Renal cortex interstitium (tissue), 11 donors: ENCODE results near the gene MCTP2. TPM values are rescaled to one million over a fixed set of nuclear protein-coding genes. Genes with fewer than 3 reads are reported as not detected.

Experiments used
- DNase-seq, 11 donors: peaks; one replicate each; pipeline ENCODE4 v3.0.0-alpha.2; 2013; ENCODE audit warnings: low read depth in 9 of 11, low spot score in 4 of 11; ENCODE audit errors: extremely low read depth in 1 of 11
- polyA plus RNA-seq, 3 donors: library from polyadenylated mRNA; unstranded; fragments of 120-200 nt; gene quantifications; one replicate each; pipeline ENCODE4 v1.2.1, GENCODE V29; 2013; ENCODE audit not compliant: insufficient read length in 3 of 3

MCTP2 gene
- polyA plus RNA-seq, 3 donors: 18.0 to 22.0 (median 21.8) TPM

DNA sequence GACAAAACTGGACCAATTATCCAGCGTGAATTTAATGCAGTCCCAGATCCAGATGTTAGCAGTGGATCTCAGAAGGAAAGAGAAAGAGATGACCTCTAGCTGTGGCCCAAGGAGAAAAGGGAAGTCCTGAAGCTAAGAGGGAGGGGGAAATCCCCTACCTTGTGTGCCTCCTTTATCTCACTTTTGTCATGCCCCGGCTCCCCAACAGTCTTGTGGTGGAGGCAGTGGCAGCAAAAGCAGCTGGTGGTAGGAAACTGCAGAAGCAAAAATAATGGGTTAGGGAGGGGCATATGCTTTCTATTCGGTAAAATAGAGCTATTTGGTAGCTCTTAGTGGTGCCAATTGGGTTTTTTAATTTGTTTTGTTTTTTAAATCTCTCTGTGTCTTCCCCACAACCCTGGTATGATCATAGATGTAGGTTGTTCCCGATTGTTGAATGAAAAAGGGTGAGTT is 56.5 kb downstream of the MCTP2 start:
- no peak for DNase-seq

DNA sequence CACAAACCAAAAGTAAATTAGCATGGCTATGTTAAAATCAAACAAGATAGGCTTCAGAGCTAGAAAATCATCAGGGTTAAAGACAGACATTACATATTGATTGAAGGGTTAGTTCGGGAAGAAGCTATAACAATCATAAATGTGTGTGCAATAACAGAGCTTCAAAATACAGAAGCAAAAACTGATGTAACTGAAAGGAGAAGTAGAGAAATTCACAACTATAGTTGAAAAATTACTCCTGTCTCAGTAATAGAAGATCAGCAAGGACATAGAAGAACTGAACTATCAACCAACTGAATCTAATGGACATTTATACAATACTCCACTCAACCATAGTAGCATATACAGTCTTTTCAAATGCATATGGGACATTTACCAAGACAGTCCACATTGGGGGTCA is 59.4 kb downstream of the MCTP2 start:
- no peak for DNase-seq

DNA sequence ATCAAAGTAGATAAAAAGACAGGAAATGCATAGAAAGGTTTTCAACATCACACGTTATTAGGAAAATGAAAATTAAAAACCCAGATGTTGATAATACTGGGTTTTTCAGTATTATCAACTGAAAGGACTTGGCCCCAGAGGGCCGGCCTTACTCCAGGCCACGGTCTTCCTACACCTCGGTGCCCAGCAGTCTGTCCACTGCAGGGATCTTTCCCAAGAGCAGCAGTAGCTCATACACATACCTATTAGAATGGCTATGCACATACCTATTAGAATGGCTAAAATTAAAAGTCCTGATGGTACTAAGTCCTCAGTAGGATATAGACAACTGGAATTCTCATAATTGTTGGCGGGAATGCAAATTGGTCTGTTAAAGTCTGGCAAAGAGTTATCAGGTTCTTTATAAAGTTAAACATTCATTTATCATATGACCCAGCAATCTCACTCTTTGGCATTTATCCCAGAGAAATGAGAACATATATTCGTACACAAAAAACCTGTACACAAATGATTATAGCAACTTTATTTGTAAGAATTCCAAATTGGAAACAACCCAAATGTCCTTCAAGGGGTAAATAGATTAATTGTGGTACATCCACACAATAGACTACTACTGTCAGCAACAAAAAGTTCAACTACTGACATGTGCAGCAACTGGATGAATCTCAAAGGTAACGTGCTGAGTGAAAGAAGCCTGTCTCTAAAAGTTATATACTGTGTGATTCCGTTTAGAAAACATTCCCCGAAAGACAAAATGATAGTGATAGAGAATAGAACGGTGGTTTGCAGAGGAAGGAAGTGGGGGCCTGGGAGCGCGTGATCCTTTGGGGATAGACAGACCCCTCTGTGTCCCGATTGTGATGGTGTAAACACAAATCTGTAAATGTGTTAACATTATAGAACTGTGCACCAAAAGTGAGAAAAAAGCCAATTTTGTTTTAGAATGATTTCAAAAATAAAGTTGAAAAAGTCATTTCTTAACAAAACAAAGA is 62.3 kb downstream of the MCTP2 start:
- DNase-seq: no peak

DNA sequence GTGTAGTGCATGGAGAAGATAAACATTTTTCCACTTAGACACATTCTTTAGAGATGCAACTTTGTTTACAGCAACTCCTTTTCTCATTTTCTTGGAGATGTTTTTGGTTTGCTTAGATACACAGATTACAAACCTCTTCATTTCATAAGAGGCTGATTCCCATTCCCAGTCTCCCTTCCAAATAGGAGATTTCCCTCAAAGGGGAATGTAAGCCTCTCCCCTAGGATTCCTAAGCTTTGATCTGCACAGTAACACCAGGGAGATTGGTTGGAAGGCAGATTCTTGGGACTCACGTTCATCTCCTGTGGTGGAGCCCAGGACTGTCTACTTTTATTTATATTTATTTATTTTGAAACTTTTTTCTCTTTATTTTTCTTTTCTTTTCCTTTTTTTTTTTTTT is 63.2 kb downstream of the MCTP2 start:
- DNase-seq: no peak

GRCh38 chr15:94295275-94295674 is 63.9 kb downstream of the MCTP2 start:
- no peak for DNase-seq

DNA sequence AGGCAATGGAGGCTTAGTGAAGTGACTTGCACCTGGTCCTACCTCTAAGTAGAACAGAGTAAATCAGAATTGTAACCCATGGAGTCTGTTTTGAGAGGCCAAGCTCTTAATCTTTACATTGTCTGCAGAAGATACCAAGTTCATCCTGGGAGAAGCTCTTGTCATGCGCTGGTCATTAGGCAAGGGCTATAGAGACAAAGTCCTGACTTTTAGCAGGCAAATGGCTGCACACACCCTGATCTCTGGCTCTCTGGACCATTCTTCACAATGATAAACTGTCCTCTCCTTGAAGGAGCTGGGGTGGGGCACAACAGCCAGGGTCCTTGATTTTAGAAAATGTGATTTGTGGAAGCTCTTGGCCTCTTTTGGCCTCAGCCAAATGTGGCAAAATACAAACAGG is 65.4 kb downstream of the MCTP2 start:
- no peak for DNase-seq

- peak in 4 of 11 donors; percentile 12 to 14 (median 13) for DNase-seq
These were observed 66.2 kb downstream of the MCTP2 start for GRCh38 chr15:94297558-94297957.

DNA sequence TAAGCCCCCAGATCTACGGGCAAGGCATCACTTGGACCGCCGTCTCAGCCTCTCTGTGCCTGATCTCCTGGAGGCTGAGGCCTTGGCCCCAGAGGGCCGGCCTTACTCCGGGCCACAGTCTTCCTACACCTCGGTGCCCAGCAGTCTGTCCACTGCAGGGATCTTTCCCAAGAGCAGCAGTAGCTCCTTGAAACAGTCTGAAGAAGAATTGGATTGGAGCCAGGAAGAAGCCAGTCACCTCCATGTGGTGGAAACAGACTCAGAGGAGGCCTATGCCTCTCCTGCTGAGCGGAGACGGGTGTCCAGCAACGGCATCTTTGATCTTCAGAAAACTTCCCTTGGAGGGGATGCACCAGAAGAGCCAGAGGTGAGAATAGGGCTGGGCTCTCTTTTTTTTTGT is 67.0 kb downstream of the MCTP2 start:
- DNase-seq: no peak

GRCh38 chr15:94300612-94301011 is 69.3 kb downstream of the MCTP2 start:
- DNase-seq: no peak

GRCh38 chr15:94305133-94305532 is 73.8 kb downstream of the MCTP2 start:
- no peak for DNase-seq

GRCh38 chr15:94306700-94307650 is 75.6 kb downstream of the MCTP2 start:
- no peak for DNase-seq

- no peak for DNase-seq
These were observed 81.6 kb downstream of the MCTP2 start for GRCh38 chr15:94312946-94313345.

GRCh38 chr15:94314639-94315038 is 83.3 kb downstream of the MCTP2 start:
- DNase-seq: no peak

DNA sequence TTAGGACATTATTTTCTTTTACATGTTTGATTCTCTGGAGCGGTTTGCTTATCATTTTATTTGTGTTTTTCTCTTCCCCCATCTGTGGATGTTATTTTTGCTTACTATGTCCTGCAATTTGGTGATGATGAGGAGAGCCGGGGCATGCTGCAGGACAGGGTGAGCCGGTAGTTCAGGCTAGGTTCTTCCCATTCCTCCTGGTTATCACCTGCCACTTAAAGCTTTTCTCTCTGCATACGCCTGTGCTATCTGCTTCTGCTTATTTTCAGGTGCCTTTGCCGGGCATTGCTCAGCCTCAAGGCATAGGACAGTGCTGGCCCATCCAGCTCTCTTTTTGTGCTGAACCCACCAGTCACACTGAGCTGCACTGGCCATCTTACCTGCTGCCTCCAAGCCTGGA is 85.8 kb downstream of the MCTP2 start:
- no peak for DNase-seq

GRCh38 chr15:94322141-94322540 is 90.8 kb downstream of the MCTP2 start:
- no peak for DNase-seq

GRCh38 chr15:94323076-94323475 is 91.7 kb downstream of the MCTP2 start:
- DNase-seq: no peak

- peak in 7 of 11 donors; percentile 50 to 75 (median 62) for DNase-seq
These were observed 92.9 kb downstream of the MCTP2 start for GRCh38 chr15:94324117-94324826.

GRCh38 chr15:94324835-94325767 is 93.7 kb downstream of the MCTP2 start:
- no peak for DNase-seq
